Mononuclear cell (primary cell): ENCODE results near the gene LUZP2. TPM values are rescaled to one million over a fixed set of nuclear protein-coding genes. Genes with fewer than 3 reads are reported as not detected.

Source experiments
- H3K27me3 ChIP-seq: 2 replicates; pipeline ENCODE4 v1.6.0; 2011; ENCODE audit warnings: low read length, control low read depth; ENCODE audit not compliant: insufficient read depth
- H3K4me1 ChIP-seq: 2 replicates; pipeline ENCODE4 v1.5.1; 2011; ENCODE audit warnings: mild to moderate bottlenecking, low read length, control low read depth; ENCODE audit not compliant: insufficient read depth
- H3K4me3 ChIP-seq: 2 replicates; pipeline ENCODE4 v1.5.1; 2011; ENCODE audit warnings: mild to moderate bottlenecking, low read length, moderate library complexity
- H3K9me3 ChIP-seq: 2 replicates; pipeline ENCODE4 v1.5.1; 2011; ENCODE audit warnings: low read depth, mild to moderate bottlenecking, control low read depth, low read length
- total RNA-seq: library from RNA; depleted of rRNA; stranded (reverse); fragments of >200 nt; gene quantifications from one replicate; pipeline ENCODE4 v1.2.3, GENCODE V29; 2012

LUZP2 gene
- total RNA-seq, 1 donor = not detected

DNA sequence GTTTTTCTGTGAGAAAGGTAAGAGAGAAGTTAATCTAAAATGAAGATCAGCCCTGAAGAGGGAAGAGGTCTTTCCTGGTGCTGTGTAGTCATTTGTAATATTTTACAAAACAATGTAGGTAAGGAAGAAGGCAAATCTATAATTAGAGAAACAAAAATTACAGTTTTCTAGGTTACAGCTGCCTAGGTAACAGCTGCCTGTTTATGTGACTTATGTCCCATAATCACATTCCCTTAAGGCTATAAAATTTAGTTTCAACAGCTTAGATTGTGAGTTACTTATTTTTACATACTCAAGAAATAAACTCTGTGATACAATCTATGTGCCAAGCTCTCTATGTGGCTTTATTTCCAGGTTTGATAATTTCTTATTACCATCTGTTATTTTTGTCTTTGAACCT lies 19.8 kb downstream of the LUZP2 start:
- no peaks in the 10 kb centered on the region for H3K9me3 ChIP-seq
- no peak overlapping the region for H3K4me3 ChIP-seq
- no peaks in the 10 kb centered on the region for H3K27me3 ChIP-seq
- H3K4me1 ChIP-seq = no peaks in the 10 kb centered on the region

DNA sequence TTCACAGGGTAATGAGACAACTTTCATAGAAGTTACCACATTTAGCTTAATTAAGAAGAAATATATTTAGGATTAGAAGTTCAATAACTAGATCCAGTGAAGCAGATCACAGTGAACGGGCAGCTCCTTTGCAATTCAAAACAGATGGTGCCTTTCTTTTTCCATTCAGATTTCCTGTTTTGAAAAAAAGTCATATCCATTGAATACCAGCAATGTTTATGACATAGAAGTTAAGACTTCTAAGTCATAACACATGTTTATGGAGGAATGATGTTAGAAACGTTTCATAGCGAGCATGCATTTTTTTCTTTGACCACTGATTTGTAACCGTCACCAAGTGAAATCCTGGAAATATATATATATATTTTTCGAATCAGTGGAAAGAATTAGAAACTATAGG lies 24.7 kb downstream of the LUZP2 start:
- no peaks in the 10 kb centered on the region for H3K9me3 ChIP-seq
- no peaks in the 10 kb centered on the region for H3K27me3 ChIP-seq
- H3K4me1 ChIP-seq = no peaks in the 10 kb centered on the region
- H3K4me3 ChIP-seq = no peak overlapping the region

DNA sequence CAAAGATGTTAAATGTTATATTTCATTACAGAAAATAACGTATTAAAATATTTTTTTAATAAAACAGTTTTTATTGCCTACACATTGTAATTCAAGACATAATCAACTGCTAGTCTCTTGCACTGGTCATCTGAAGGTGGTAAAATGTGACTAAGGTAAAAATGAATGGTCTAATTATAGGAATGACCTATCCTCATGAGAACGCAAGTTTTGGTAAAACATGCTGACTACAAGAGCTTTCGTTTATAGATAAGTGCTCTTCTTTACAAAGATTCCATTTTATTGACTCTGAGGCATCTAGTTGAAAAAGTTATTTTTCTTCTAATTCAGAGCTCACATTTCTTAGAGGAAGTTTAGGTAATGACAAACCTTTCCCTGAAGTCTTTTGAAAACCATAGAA lies 27.3 kb downstream of the LUZP2 start:
- no peaks in the 10 kb centered on the region for H3K9me3 ChIP-seq
- no peak overlapping the region for H3K4me3 ChIP-seq
- H3K27me3 ChIP-seq = no peaks in the 10 kb centered on the region
- no peaks in the 10 kb centered on the region for H3K4me1 ChIP-seq

DNA sequence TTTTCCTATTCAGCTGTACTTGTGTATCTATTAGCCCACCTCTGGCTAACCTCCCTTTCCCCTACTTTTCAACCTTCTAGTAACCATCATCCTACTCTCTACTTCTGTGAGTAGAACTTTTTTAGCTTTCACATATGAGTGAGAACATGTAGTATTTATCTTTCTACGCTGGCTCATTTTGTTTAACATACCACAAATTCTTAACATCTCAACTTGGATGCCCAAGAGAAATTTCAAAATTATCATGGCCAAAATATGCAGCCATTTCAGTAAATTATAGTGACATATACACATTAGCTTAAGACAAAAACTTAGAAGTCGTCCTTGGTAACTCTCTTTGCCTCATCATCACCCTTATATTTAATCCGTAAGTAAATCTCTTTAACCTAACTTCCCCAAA lies 34.7 kb downstream of the LUZP2 start:
- no peaks in the 10 kb centered on the region for H3K27me3 ChIP-seq
- no peaks in the 10 kb centered on the region for H3K4me1 ChIP-seq
- H3K4me3 ChIP-seq = no peak overlapping the region
- no peaks in the 10 kb centered on the region for H3K9me3 ChIP-seq

DNA sequence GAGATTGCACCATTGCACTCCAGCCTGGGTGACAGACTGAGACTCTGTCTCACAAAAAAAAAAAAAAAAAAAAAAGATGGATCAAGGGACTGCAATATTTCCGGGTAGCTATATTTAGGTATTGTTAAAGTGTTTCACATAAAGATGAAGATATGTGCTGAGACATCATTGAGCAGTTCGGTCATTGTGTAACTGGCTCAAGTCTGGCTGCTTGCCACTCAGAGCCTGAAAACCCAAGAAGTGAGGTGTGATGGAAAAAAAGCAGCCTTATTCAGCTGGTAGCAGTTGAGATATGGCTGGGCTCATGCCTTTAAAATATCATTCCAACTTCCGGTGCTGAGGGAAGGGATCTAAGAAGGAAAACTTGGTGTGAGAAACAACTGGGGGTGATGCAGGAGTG lies 46.9 kb downstream of the LUZP2 start:
- H3K27me3 ChIP-seq = no peaks in the 10 kb centered on the region
- H3K9me3 ChIP-seq = peaks cover 7% of the 10 kb centered on the region
- H3K4me3 ChIP-seq = no peak overlapping the region
- no peaks in the 10 kb centered on the region for H3K4me1 ChIP-seq

DNA sequence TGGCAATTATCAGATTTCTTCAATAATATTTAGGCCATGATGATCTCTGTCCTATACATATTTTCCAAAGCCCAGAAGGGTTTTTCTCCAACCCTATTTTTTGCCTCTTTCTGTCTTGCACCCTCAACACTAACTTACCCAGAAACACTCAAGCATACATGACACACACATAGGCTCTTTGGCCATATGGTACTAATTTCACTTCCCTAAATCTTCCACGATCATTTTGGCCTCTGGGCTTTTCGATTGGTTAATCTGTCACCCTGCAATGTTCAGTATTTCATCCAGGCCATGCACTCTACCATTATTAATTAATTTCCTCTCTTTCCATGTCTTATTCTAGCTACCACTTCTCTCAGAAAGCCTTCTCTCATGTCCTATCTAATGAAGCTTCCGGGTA lies 59.8 kb downstream of the LUZP2 start:
- Histone ChIP-seq H3K27me3 (no peaks in the 10 kb centered on the region), H3K9me3 (no peaks in the 10 kb centered on the region), H3K4me3 (no peak overlapping the region), H3K4me1 (no peaks in the 10 kb centered on the region)

- Histone ChIP-seq H3K4me1 (no peaks in the 10 kb centered on the region), H3K4me3 (no peak overlapping the region), H3K27me3 (no peaks in the 10 kb centered on the region), H3K9me3 (no peaks in the 10 kb centered on the region)
These were observed 62.5 kb downstream of the LUZP2 start for GRCh38 chr11:24559315-24559714.

GRCh38 chr11:24560324-24560723 lies 63.5 kb downstream of the LUZP2 start:
- Histone ChIP-seq H3K4me1 (no peaks in the 10 kb centered on the region), H3K9me3 (no peaks in the 10 kb centered on the region), H3K27me3 (no peaks in the 10 kb centered on the region), H3K4me3 (no peak overlapping the region)

- Histone ChIP-seq H3K4me3 (no peak overlapping the region), H3K9me3 (no peaks in the 10 kb centered on the region), H3K27me3 (no peaks in the 10 kb centered on the region), H3K4me1 (no peaks in the 10 kb centered on the region)
These were observed 70.5 kb downstream of the LUZP2 start for GRCh38 chr11:24567380-24567779.

- no peak overlapping the region for H3K4me3 ChIP-seq
- no peaks in the 10 kb centered on the region for H3K4me1 ChIP-seq
These were observed 75.5 kb downstream of the LUZP2 start for GRCh38 chr11:24572376-24572775.

DNA sequence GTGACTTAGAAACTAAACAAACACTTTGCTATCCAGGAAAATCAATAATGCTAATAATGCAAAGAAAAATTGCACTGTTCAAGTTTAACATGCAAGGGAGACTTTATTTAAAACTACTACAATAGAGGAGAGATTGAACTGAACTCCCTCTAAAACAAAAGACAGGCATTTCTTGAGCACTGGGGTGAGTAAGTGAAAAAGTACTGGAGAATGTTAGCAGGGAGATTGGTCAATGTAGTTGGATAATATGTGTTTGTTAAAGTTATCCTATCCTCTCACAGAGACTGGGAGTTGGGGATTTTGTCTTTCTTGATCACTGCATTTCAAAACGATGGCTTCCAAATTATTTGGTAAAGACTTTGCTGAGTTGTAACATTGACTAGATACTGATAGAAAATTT lies 77.6 kb downstream of the LUZP2 start:
- Histone ChIP-seq H3K9me3 (no peaks in the 10 kb centered on the region), H3K4me3 (no peak overlapping the region), H3K27me3 (no peaks in the 10 kb centered on the region), H3K4me1 (no peaks in the 10 kb centered on the region)

More at GRCh38 chr11:24572376-24572775, 75.5 kb downstream of the LUZP2 start:
- Histone ChIP-seq H3K9me3 (no peaks in the 10 kb centered on the region), H3K27me3 (no peaks in the 10 kb centered on the region)

GRCh38 chr11:24575392-24575791 lies 78.5 kb downstream of the LUZP2 start:
- Histone ChIP-seq H3K4me3 (no peak overlapping the region), H3K9me3 (no peaks in the 10 kb centered on the region), H3K27me3 (no peaks in the 10 kb centered on the region), H3K4me1 (no peaks in the 10 kb centered on the region)

DNA sequence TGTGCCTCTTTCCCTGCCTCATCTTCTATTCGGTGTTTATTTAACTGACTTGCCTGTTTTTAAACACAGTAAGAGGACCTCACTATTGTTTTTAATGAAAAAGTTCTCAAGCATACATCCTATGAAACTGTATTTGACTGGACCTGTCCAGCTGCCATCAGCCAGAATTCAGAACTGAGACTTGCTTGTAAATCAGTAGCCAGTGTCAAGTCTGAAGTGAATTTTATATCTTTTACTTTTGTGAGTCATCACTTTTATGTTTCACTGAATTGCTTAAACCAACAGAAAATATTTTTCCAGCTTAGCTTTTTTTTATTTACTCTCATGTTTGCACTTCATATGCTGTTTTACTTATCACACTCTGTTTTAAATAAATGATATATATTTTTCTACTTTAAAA lies 88.3 kb downstream of the LUZP2 start:
- no peaks in the 10 kb centered on the region for H3K9me3 ChIP-seq
- H3K4me1 ChIP-seq = no peaks in the 10 kb centered on the region
- H3K4me3 ChIP-seq = no peak overlapping the region
- no peaks in the 10 kb centered on the region for H3K27me3 ChIP-seq

- Histone ChIP-seq H3K27me3 (no peaks in the 10 kb centered on the region), H3K4me1 (no peaks in the 10 kb centered on the region), H3K4me3 (no peak overlapping the region), H3K9me3 (no peaks in the 10 kb centered on the region)
These were observed 90.8 kb downstream of the LUZP2 start for GRCh38 chr11:24587635-24588034.

DNA sequence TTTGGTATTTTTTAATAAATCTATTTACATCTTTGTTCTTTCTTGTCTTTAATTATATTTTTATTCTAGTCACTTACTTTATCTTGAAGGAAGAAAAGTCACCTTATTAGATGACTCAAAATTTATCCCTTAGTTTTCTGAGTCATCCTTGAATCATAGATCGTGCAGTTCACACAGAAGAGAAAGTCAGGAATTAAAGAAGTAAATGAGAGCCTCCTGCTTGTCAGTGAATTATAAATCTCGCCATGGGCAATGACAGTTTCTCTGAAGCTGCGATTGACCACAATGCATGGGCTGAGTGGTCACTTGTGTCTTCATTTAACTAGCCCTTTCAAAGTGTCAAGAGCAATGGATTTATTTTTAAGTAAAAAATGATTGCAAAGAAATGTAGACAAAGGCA lies 91.2 kb downstream of the LUZP2 start:
- H3K4me3 ChIP-seq = no peak overlapping the region
- H3K4me1 ChIP-seq = no peaks in the 10 kb centered on the region
- H3K27me3 ChIP-seq = no peaks in the 10 kb centered on the region
- no peaks in the 10 kb centered on the region for H3K9me3 ChIP-seq

DNA sequence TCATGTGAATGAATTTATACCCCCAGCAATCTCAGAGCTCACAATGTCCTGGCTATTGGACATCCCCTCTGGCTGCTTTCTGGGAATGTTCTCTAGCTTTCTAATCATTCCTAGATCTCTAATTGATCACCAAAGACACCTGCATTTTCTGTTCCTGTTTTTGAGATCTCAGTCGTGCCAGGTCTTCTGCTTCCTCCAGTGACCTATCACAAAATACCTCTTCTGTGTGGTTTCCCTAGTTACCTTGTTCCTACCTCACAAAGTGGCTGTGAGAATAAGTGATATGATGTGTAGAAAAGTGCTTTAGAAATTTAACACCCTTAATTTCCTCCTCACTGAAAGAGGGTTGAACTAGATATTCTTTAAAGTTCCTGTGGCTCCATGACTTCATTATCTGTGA lies 92.2 kb downstream of the LUZP2 start:
- Histone ChIP-seq H3K27me3 (no peaks in the 10 kb centered on the region), H3K4me3 (no peak overlapping the region), H3K4me1 (no peaks in the 10 kb centered on the region), H3K9me3 (no peaks in the 10 kb centered on the region)

DNA sequence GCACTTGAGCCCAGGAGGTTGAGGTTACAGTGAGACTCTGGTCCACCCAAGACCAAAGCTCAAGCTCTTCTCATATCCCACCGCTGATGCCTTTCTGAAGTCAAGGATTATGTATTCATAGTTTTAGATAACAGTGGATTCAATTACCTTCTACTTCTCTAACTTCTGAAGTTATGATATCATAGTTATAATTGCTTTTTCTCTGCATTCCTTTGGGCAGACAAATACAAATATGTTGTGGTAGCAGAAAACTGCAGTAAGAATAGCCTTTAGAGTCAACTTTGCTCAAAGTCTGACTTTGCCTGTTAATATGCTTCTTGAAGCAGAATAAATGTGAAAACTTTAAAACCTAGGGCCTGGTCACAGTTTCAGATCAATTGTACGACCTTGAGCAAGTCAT lies 94.4 kb downstream of the LUZP2 start:
- no peaks in the 10 kb centered on the region for H3K9me3 ChIP-seq
- H3K4me3 ChIP-seq = no peak overlapping the region
- no peaks in the 10 kb centered on the region for H3K27me3 ChIP-seq
- no peaks in the 10 kb centered on the region for H3K4me1 ChIP-seq
